ENCODE data around the gene PKNOX2.

The PKNOX2 gene

GRCh38 chr11:125452125-125452470 lies 287.5 kb downstream of the PKNOX2 start:
- no peak for DNase-seq

- DNase-seq: no peak
These were observed 289.5 kb downstream of the PKNOX2 start for GRCh38 chr11:125454047-125454446.

GRCh38 chr11:125455851-125456250 lies 291.3 kb downstream of the PKNOX2 start:
- no peak for DNase-seq

GRCh38 chr11:125457814-125458343 lies 293.3 kb downstream of the PKNOX2 start:
- DNase-seq: no peak

GRCh38 chr11:125460275-125460674 lies 295.7 kb downstream of the PKNOX2 start:
- DNase-seq: no peak

- DNase-seq: no peak
These were observed 299.2 kb downstream of the PKNOX2 start for GRCh38 chr11:125463590-125464269.

GRCh38 chr11:125464270-125464662 lies 299.7 kb downstream of the PKNOX2 start:
- DNase-seq: peak; percentile 61

GRCh38 chr11:125464666-125465065 lies 300.1 kb downstream of the PKNOX2 start:
- DNase-seq: peak; percentile 61

- no peak for DNase-seq
These were observed 300.7 kb downstream of the PKNOX2 start for GRCh38 chr11:125465255-125465654.

GRCh38 chr11:125465701-125466100 lies 301.1 kb downstream of the PKNOX2 start:
- DNase-seq: no peak

- DNase-seq: no peak
These were observed 303.5 kb downstream of the PKNOX2 start for GRCh38 chr11:125468025-125468424.

- no peak for DNase-seq
These were observed 304.3 kb downstream of the PKNOX2 start for GRCh38 chr11:125468852-125469251.

- no peak for DNase-seq
These were observed 305.8 kb downstream of the PKNOX2 start for GRCh38 chr11:125470355-125470754.

GRCh38 chr11:125476721-125477120 lies 312.2 kb downstream of the PKNOX2 start:
- peak; percentile 0 for DNase-seq

GRCh38 chr11:125479137-125479536 lies 314.6 kb downstream of the PKNOX2 start:
- DNase-seq: no peak

- DNase-seq: no peak
These were observed 317.0 kb downstream of the PKNOX2 start for GRCh38 chr11:125481531-125481930.

Data from NCI-H2171 treated with DMSO at 0.1 percent for 48 hours (cell line).